Upper lobe of left lung (tissue), 4 donors: ENCODE data around the gene ADAMTS3.

Source experiments
- POLR2A ChIP-seq, 4 donors: fragments of 450-650 bp; IDR thresholded peaks; one replicate each; pipeline ENCODE4 v1.5.1; 2016 to 2017; ENCODE audit warnings: antibody characterized with exemption in 4 of 4, mild to moderate bottlenecking in 2 of 4
- POLR2AphosphoS5 ChIP-seq, 2 donors: sonication (generic); formaldehyde crosslinking; IDR thresholded peaks; one replicate each; pipeline ENCODE4 v1.5.1; 2017; ENCODE audit warnings: antibody characterized with exemption in 2 of 2
- TF ChIP-seq, protein P1 (sequence below), 6 experiments: fragments of 450-650 bp in 4 of 6; fragments of 200-600 bp in 2 of 6; sonication (generic) in 2 of 6; IDR thresholded peaks; one replicate each; pipeline ENCODE4 v1.5.1; 2016 to 2019; ENCODE audit warnings: antibody characterized with exemption in 6 of 6

DNA sequence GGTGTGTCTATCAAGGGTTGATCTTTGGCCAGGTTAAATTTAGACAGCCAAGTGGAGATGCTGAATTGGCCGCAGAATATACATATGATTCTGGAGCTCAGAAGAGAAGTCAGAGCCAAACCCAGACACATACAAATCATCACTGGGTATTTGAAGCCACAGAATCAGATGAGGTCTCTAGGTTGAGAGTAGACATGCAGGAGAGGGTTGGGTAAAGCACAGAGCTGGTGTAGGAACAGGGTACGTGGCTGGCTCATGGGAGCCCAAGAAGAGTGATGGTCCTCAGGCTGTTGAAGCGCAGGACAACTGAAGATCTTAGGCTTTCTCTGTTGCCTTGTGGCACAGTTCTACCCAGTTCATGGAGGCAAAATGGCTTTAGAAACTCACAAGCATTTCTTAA, 37.7 kb downstream of the ADAMTS3 start:
- no peak for TF ChIP-seq POLR2AphosphoS5 (IDR thresholded peaks at IDR 0.05)
- TF ChIP-seq POLR2A (IDR thresholded peaks at IDR 0.05) = no peak
- TF ChIP-seq, protein P1, sequence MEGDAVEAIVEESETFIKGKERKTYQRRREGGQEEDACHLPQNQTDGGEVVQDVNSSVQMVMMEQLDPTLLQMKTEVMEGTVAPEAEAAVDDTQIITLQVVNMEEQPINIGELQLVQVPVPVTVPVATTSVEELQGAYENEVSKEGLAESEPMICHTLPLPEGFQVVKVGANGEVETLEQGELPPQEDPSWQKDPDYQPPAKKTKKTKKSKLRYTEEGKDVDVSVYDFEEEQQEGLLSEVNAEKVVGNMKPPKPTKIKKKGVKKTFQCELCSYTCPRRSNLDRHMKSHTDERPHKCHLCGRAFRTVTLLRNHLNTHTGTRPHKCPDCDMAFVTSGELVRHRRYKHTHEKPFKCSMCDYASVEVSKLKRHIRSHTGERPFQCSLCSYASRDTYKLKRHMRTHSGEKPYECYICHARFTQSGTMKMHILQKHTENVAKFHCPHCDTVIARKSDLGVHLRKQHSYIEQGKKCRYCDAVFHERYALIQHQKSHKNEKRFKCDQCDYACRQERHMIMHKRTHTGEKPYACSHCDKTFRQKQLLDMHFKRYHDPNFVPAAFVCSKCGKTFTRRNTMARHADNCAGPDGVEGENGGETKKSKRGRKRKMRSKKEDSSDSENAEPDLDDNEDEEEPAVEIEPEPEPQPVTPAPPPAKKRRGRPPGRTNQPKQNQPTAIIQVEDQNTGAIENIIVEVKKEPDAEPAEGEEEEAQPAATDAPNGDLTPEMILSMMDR (IDR thresholded peaks at IDR 0.05) = no peak
